ENCODE data around the gene IMMP2L.

IMMP2L gene

GRCh38 chr7:110645616-110646015, 916.7 kb downstream of the IMMP2L start:
- Histone ChIP-seq H3K4me3 (ENCODE audit: low read depth, low read length) (no peak overlapping the region), H3K36me3 (no peaks in the 10 kb centered on the region), H3K27me3 (no peaks in the 10 kb centered on the region), H3K4me1 (peaks cover 23% of the 10 kb centered on the region), H3K9me3 (no peaks in the 10 kb centered on the region)
- TF ChIP-seq CTCF (IDR thresholded peaks at IDR 0.05; ENCODE audit: low read depth, low read length) = no peak
- DNase-seq = no peak

GRCh38 chr7:110645060-110645459, 917.2 kb downstream of the IMMP2L start:
- no peaks in the 10 kb centered on the region for H3K9me3 ChIP-seq
- H3K36me3 ChIP-seq = no peaks in the 10 kb centered on the region
- no peak for DNase-seq
- H3K4me3 ChIP-seq (ENCODE audit: low read depth, low read length) = no peak overlapping the region
- peaks cover 23% of the 10 kb centered on the region for H3K4me1 ChIP-seq
- H3K27me3 ChIP-seq = no peaks in the 10 kb centered on the region
- TF ChIP-seq CTCF (IDR thresholded peaks at IDR 0.05; ENCODE audit: low read depth, low read length) = no peak

GRCh38 chr7:110637252-110637651, 925.0 kb downstream of the IMMP2L start:
- no peaks in the 10 kb centered on the region for H3K36me3 ChIP-seq
- H3K27me3 ChIP-seq = no peaks in the 10 kb centered on the region
- H3K4me3 ChIP-seq (ENCODE audit: low read depth, low read length) = no peak overlapping the region
- peak; percentile 19 for DNase-seq
- no peaks in the 10 kb centered on the region for H3K9me3 ChIP-seq
- TF ChIP-seq CTCF (IDR thresholded peaks at IDR 0.05; ENCODE audit: low read depth, low read length) = no peak
- no peaks in the 10 kb centered on the region for H3K4me1 ChIP-seq

- H3K4me3 ChIP-seq (ENCODE audit: low read depth, low read length) = no peak overlapping the region
- no peaks in the 10 kb centered on the region for H3K36me3 ChIP-seq
- H3K9me3 ChIP-seq = no peaks in the 10 kb centered on the region
- H3K27me3 ChIP-seq = no peaks in the 10 kb centered on the region
- DNase-seq = no peak
- no peak for TF ChIP-seq CTCF (IDR thresholded peaks at IDR 0.05; ENCODE audit: low read depth, low read length)
- no peaks in the 10 kb centered on the region for H3K4me1 ChIP-seq
Measured at GRCh38 chr7:110633313-110633712, 929.0 kb downstream of the IMMP2L start.

DNA sequence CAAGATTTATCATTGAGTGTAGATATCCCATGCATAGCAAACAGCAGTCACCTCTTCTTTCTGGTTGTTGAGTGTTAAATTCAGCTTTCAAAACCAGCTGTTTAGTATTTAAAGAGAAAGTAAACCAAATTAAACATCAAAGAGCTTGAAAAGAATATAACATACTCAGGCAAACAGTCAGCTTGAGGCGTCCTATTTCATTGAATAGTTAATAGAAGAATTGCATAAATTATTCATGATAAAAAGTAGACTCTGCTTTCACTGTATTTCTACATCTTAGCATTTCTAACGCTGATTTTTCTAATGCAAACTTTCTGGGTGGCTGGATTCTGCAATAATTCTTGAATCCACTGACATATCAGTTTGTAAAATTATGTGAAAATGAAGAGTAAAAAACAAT, 935.9 kb downstream of the IMMP2L start:
- Histone ChIP-seq H3K4me1 (no peaks in the 10 kb centered on the region), H3K4me3 (ENCODE audit: low read depth, low read length) (no peak overlapping the region), H3K36me3 (no peaks in the 10 kb centered on the region), H3K27me3 (no peaks in the 10 kb centered on the region), H3K9me3 (no peaks in the 10 kb centered on the region)
- no peak for TF ChIP-seq CTCF (IDR thresholded peaks at IDR 0.05; ENCODE audit: low read depth, low read length)
- DNase-seq = no peak

DNA sequence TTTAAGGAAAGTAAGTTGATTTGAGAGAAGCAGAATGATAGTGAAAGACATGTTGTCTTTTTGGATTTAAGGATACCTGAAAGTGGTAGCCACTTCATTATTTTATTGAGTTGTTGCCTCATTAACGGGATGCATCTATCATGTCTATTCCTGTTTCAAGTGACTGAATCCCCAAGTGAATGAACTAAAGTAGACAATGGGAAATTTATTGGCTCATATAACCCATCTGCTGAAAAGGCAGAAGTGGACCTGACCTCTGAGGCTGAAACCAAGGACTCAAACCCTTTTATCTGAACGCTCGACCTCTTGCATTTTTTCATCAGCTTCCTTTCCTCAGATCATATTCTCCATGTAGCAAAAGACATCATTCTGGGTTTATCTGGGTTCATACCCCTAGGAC, 937.0 kb downstream of the IMMP2L start:
- Histone ChIP-seq H3K4me1 (no peaks in the 10 kb centered on the region), H3K27me3 (no peaks in the 10 kb centered on the region), H3K36me3 (no peaks in the 10 kb centered on the region), H3K9me3 (no peaks in the 10 kb centered on the region), H3K4me3 (ENCODE audit: low read depth, low read length) (no peak overlapping the region)
- no peak for DNase-seq
- no peak for TF ChIP-seq CTCF (IDR thresholded peaks at IDR 0.05; ENCODE audit: low read depth, low read length)

Measured in BE2C (cell line).